ENCODE results near the gene KIF5C.

KIF5C gene

DNA sequence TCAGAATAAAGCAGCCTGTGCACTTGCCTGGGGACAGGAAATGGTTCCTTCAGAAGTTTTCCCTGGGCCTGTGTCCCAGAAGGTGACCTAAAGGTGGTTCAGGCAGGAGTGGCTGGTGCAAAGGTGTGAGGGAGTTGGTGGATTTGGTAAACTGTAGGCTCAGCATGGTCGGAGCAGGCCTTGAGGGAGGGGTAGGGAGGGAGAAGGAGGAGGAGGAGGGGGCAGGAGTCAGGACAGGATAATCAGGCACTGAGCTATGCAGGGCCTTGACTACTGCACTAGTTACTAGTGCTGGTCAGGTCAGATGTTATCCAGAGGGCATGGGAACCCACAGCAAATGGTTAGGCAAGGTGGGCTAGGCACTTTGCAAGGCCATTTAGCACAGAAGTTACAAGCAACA lies 184.8 kb downstream of the KIF5C start:
- Histone ChIP-seq H2AFZ (ENCODE audit: low read depth, low read length) (no peak overlapping the region), H3K9me3 (ENCODE audit: insufficient read depth, low read length, severe bottlenecking) (no peaks in the 10 kb centered on the region), H3K4me1 (ENCODE audit: insufficient read depth, low read length) (no peaks in the 10 kb centered on the region), H3K4me3 (ENCODE audit: low read depth in 1 of 2, low read length in 2 of 2) (no peak overlapping the region), H3K27ac (ENCODE audit: low read length) (no peak overlapping the region), H4K20me1 (ENCODE audit: insufficient read depth, low read length) (no peaks in the 10 kb centered on the region), H3K36me3 (ENCODE audit: insufficient read depth, low read length) (no peaks in the 10 kb centered on the region), H3K9ac (ENCODE audit: low read depth, low read length) (no peak overlapping the region), H3K4me2 (ENCODE audit: insufficient read depth, low read length) (no peak overlapping the region), H3K27me3 (ENCODE audit: insufficient read depth, low read length, poor library complexity) (peaks cover 3% of the 10 kb centered on the region), H3K79me2 (ENCODE audit: insufficient read depth, low read length) (no peaks in the 10 kb centered on the region)
- TF ChIP-seq, protein P1, sequence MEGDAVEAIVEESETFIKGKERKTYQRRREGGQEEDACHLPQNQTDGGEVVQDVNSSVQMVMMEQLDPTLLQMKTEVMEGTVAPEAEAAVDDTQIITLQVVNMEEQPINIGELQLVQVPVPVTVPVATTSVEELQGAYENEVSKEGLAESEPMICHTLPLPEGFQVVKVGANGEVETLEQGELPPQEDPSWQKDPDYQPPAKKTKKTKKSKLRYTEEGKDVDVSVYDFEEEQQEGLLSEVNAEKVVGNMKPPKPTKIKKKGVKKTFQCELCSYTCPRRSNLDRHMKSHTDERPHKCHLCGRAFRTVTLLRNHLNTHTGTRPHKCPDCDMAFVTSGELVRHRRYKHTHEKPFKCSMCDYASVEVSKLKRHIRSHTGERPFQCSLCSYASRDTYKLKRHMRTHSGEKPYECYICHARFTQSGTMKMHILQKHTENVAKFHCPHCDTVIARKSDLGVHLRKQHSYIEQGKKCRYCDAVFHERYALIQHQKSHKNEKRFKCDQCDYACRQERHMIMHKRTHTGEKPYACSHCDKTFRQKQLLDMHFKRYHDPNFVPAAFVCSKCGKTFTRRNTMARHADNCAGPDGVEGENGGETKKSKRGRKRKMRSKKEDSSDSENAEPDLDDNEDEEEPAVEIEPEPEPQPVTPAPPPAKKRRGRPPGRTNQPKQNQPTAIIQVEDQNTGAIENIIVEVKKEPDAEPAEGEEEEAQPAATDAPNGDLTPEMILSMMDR (IDR thresholded peaks at IDR 0.05; ENCODE audit: borderline replicate concordance, extremely low read depth, low read length, poor library complexity, severe bottlenecking): no peak
- TF ChIP-seq EZH2 (IDR thresholded peaks at IDR 0.05; ENCODE audit: borderline replicate concordance, low read depth, low read length, severe bottlenecking): no peak
- no peak for ATAC-seq (ENCODE audit: insufficient read depth, low read depth)
- DNase-seq: no peak

DNA sequence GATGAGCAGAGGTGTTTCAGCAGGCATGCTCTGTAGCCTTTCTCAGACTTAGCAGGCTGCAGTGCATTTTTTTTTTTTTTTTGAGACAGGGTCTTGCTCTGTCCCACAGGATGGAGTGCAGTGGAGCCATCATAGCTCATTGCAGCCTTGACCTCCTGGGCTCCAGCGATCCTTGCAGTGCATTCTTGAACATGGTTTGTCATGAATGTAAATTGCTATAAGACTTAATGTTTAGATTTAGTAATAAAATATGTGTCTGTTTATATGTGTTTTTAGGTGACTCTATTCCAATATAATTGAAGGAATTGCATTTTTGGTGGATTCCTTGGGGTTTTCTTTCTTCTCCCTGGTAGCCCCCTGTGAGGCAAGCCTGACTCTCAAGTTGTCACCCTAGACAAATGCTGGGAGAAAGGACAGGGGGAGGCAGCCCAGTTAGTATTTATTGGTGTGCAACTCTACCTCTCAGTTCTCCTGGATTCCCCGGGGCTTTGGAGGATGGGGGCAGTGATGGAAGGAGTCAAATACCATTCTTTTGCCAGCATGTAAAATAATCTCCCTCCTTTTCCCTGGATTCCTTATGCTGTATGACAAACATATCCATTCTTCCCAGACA lies 186.2 kb downstream of the KIF5C start:
- H3K27ac ChIP-seq (ENCODE audit: low read length): no peak overlapping the region
- H2AFZ ChIP-seq (ENCODE audit: low read depth, low read length): no peak overlapping the region
- DNase-seq: no peak
- H3K36me3 ChIP-seq (ENCODE audit: insufficient read depth, low read length): no peaks in the 10 kb centered on the region
- H3K4me3 ChIP-seq (ENCODE audit: low read depth in 1 of 2, low read length in 2 of 2): no peak overlapping the region
- peaks cover 3% of the 10 kb centered on the region for H3K27me3 ChIP-seq (ENCODE audit: insufficient read depth, low read length, poor library complexity)
- TF ChIP-seq EZH2 (IDR thresholded peaks at IDR 0.05; ENCODE audit: borderline replicate concordance, low read depth, low read length, severe bottlenecking): no peak
- TF ChIP-seq, protein P1 (IDR thresholded peaks at IDR 0.05; ENCODE audit: borderline replicate concordance, extremely low read depth, low read length, poor library complexity, severe bottlenecking): no peak
- no peaks in the 10 kb centered on the region for H4K20me1 ChIP-seq (ENCODE audit: insufficient read depth, low read length)
- no peaks in the 10 kb centered on the region for H3K9me3 ChIP-seq (ENCODE audit: insufficient read depth, low read length, severe bottlenecking)
- no peak overlapping the region for H3K9ac ChIP-seq (ENCODE audit: low read depth, low read length)
- no peak overlapping the region for H3K4me2 ChIP-seq (ENCODE audit: insufficient read depth, low read length)
- H3K79me2 ChIP-seq (ENCODE audit: insufficient read depth, low read length): no peaks in the 10 kb centered on the region
- ATAC-seq (ENCODE audit: insufficient read depth, low read depth): no peak
- no peaks in the 10 kb centered on the region for H3K4me1 ChIP-seq (ENCODE audit: insufficient read depth, low read length)

DNA sequence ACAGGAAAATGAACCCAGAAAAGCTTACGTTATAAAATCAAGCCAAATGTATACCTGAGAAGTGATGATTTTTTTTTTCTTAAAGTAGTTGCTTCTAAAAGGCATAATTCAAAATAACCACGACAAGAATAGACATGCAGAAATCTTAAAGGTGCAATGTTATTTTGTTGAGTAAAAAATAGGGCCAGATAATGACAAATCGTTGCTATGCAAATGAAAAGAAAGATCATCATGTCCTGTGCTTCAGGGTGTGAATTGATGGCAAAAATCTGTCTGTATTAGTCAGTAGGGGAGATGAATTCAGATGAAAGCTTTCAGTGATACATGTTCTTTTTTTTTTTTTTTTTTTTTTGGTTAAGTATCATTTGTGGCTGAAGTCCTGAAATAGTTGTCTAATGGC lies 187.5 kb downstream of the KIF5C start:
- Histone ChIP-seq H3K9me3 (ENCODE audit: insufficient read depth, low read length, severe bottlenecking) (no peaks in the 10 kb centered on the region), H3K27ac (ENCODE audit: low read length) (no peak overlapping the region), H4K20me1 (ENCODE audit: insufficient read depth, low read length) (no peaks in the 10 kb centered on the region), H3K27me3 (ENCODE audit: insufficient read depth, low read length, poor library complexity) (peaks cover 3% of the 10 kb centered on the region), H3K4me3 (ENCODE audit: low read depth in 1 of 2, low read length in 2 of 2) (no peak overlapping the region), H3K4me2 (ENCODE audit: insufficient read depth, low read length) (no peak overlapping the region), H3K36me3 (ENCODE audit: insufficient read depth, low read length) (no peaks in the 10 kb centered on the region), H3K9ac (ENCODE audit: low read depth, low read length) (no peak overlapping the region), H3K79me2 (ENCODE audit: insufficient read depth, low read length) (no peaks in the 10 kb centered on the region), H2AFZ (ENCODE audit: low read depth, low read length) (no peak overlapping the region), H3K4me1 (ENCODE audit: insufficient read depth, low read length) (no peaks in the 10 kb centered on the region)
- TF ChIP-seq, protein P1 (IDR thresholded peaks at IDR 0.05; ENCODE audit: borderline replicate concordance, extremely low read depth, low read length, poor library complexity, severe bottlenecking): no peak
- no peak for TF ChIP-seq EZH2 (IDR thresholded peaks at IDR 0.05; ENCODE audit: borderline replicate concordance, low read depth, low read length, severe bottlenecking)
- no peak for ATAC-seq (ENCODE audit: insufficient read depth, low read depth)
- DNase-seq: no peak
